NT2/D1 (cell line): ENCODE measurements around the gene SND1.
"Not testable (repeated sequence)": the region's sequence is repeated elsewhere in the genome, so short reads cannot be mapped to it uniquely, and the experiment has no call there.

Experiments used
- YY1 ChIP-seq: IDR thresholded peaks from 2 replicates; pipeline ENCODE4 v1.6.1; 2011; ENCODE audit not compliant: insufficient read length, insufficient read depth
- ZNF274 ChIP-seq: IDR thresholded peaks from 2 replicates; pipeline ENCODE4 v1.6.1; 2011; ENCODE audit warnings: mild to moderate bottlenecking, low read depth, low read length

DNA sequence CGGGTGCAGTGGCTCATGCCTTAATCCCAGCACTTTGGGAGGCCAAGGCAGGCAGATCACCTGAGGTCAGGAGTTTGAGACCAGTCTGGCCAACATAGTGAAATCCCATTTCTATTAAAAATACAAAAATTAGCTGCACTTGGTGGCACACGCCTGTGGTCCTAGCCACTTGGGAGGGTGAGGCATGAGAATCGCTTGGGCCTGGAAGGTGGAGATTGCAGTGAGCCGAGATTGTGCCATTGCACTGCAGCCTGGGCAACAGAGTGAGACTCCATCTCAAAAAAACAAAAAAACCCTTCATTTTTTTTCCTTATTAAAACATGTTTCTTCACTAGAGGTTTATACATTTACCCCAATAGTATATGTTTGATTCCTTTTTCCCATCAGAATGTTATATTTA is 22.9 kb downstream of the SND1 start:
- TF ChIP-seq YY1, ZNF274: not testable (repeated sequence)
